Progenitor cell of endocrine pancreas (in vitro differentiated cells): ENCODE data around the gene DNA2. TPM values are rescaled to one million over a fixed set of nuclear protein-coding genes. Genes with fewer than 3 reads are reported as not detected.

Source experiments
- DNase-seq: peaks from one replicate; pipeline ENCODE4 v3.0.0; 2021; ENCODE audit warnings: low spot score; ENCODE audit not compliant: unreplicated experiment
- H3K27ac Mint-ChIP-seq: 2 replicates; pipeline ENCODE4 v1.8.0; 2021; ENCODE audit warnings: mild to moderate bottlenecking, moderate library complexity, mixed read lengths
- H3K27me3 Mint-ChIP-seq: 2 replicates; pipeline ENCODE4 v1.8.0; 2021; ENCODE audit warnings: mixed read lengths
- H3K36me3 Mint-ChIP-seq: 2 replicates; pipeline ENCODE4 v1.8.0; 2022; ENCODE audit warnings: mixed read lengths; ENCODE audit not compliant: insufficient read depth
- H3K4me1 Mint-ChIP-seq: 2 replicates; pipeline ENCODE4 v1.8.0; 2021; ENCODE audit warnings: low read depth, mixed read lengths
- H3K4me3 Mint-ChIP-seq: 2 replicates; pipeline ENCODE4 v1.8.0; 2021; ENCODE audit warnings: low read depth, mild to moderate bottlenecking, moderate library complexity, mixed read lengths
- H3K9me3 Mint-ChIP-seq: 2 replicates; pipeline ENCODE4 v1.8.0; 2021; ENCODE audit warnings: low read depth, mixed read lengths
- total RNA-seq: library from RNA; stranded (reverse); gene quantifications from 2 replicates; pipeline ENCODE4 v1.2.1, GENCODE V29; 2021
- TF ChIP-seq, protein P1 (sequence below): fragments of 200-600 bp; sonication (generic); IDR thresholded peaks from one replicate; pipeline ENCODE4 v1.5.0; 2021; ENCODE audit warnings: antibody characterized with exemption, mild to moderate bottlenecking; ENCODE audit not compliant: unreplicated experiment

The DNA2 gene
- total RNA-seq, 1 donor from 2014 or later, result 34.5 TPM

DNA sequence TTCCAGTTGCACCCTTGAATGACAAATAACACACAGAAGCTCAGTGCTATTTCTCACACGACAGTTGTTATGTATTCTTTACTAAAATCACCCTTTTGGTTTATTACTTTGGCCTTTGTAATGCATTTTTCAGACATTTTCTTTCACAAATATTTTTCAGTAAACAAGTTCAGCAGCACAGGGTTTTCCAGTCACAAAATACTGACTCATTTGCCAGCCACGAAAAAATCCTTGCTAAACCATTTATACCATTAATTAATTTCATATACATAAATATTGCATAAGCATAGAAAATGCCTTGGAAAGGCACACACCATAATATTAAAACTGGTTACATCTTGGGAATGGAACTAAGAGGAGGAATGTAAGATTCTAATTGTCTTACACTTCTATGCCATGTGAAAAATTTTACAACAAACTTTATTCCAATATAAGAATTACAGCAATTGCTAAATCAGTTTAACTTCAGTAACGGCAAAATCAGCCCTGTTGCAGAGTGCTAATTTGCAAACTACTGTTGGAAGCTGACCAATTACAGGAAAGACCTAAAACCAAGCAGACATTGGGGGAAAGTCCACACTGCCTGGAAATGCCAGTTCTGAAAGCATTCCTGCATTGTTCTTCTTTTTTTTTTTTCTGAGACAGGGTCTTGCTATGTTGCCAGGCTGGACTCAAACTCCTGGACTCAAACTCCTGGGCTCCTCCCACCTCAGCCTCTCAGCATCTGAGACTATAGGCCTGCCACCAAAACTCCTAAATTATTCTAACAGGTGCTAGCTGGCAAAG, 107.5 kb downstream of the DNA2 start:
- TF ChIP-seq, protein P1, sequence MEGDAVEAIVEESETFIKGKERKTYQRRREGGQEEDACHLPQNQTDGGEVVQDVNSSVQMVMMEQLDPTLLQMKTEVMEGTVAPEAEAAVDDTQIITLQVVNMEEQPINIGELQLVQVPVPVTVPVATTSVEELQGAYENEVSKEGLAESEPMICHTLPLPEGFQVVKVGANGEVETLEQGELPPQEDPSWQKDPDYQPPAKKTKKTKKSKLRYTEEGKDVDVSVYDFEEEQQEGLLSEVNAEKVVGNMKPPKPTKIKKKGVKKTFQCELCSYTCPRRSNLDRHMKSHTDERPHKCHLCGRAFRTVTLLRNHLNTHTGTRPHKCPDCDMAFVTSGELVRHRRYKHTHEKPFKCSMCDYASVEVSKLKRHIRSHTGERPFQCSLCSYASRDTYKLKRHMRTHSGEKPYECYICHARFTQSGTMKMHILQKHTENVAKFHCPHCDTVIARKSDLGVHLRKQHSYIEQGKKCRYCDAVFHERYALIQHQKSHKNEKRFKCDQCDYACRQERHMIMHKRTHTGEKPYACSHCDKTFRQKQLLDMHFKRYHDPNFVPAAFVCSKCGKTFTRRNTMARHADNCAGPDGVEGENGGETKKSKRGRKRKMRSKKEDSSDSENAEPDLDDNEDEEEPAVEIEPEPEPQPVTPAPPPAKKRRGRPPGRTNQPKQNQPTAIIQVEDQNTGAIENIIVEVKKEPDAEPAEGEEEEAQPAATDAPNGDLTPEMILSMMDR, result no peak
- Mint-ChIP-seq H3K27me3 (no peaks in the 10 kb centered on the region), H3K36me3 (peaks cover 9% of the 10 kb centered on the region), H3K9me3 (no peaks in the 10 kb centered on the region), H3K4me1 (no peaks in the 10 kb centered on the region), H3K4me3 (no peak overlapping the region), H3K27ac (no peak overlapping the region)
- no peak for DNase-seq

Other genes starting within 250 kb of the DNA2 start
- gene ATOH7, start 239.9 kb downstream of the DNA2 start, total RNA-seq, result 0.65 and 0.73 TPM in 2 replicates
- gene HNRNPH3, start 139.9 kb downstream of the DNA2 start, total RNA-seq, result 222 and 225 TPM in 2 replicates
- gene PBLD, start 139.0 kb downstream of the DNA2 start, total RNA-seq, result 9.6 and 11.1 TPM in 2 replicates
- gene RUFY2, start 64.7 kb downstream of the DNA2 start, total RNA-seq, result 32.5 and 34.2 TPM in 2 replicates
- 27.5 and 32.3 TPM in 2 replicates for gene SLC25A16, start 55.5 kb upstream of the DNA2 start, total RNA-seq
- gene TET1, start 88.4 kb upstream of the DNA2 start, total RNA-seq, result 36.2 and 37.3 TPM in 2 replicates
- 150 and 156 TPM in 2 replicates for gene CCAR1, start 249.3 kb upstream of the DNA2 start, total RNA-seq